K562 (cell line): ENCODE data around the gene RBP3. TPM values are rescaled to one million over a fixed set of nuclear protein-coding genes. Genes with fewer than 3 reads are reported as not detected.

ENCODE experiments used
- ATAC-seq: fragments of 200-7000 bp; cut with Tn5 transposase; 3 replicates; pipeline ENCODE4 v1.9.1; 2020; ENCODE audit warnings: moderate library complexity
- BruUV-seq: library from RNA; stranded (reverse); fragments of 400-500 nt; replicated peaks from 2 replicates; lab custom pipeline; 2021; lab: Mats Ljungman, UMichigan
- CTCF ChIA-PET: fragments of 300-600 bp; formaldehyde crosslinking; extraction: SDS; loops from one replicate; lab custom pipeline; 2021; ENCODE audit warnings: low intra/inter-chr PET ratio; lab: Yijun Ruan, JAX
- POLR2A ChIA-PET: fragments of 300-600, 350-650 bp; sonication (Branson Sonifier 250); formaldehyde crosslinking; extraction: SDS; loops from one replicate; lab custom pipeline; 2021; ENCODE audit warnings: antibody characterized with exemption, inconsistent platforms; lab: Yijun Ruan, JAX
- DNase-seq, 4 experiments: peaks; one replicate each; pipeline versions ENCODE4 v3.0.0 to v3.0.0-alpha.2; 2011 to 2018; ENCODE audit warnings: low spot score in 3 of 4, mixed read lengths in 3 of 4; ENCODE audit errors: extremely low read depth in 1 of 4
- FAIRE-seq: peaks from 2 replicates; lab custom pipeline; 2011; peaks lifted over from hg19 to GRCh38; lab: Jason Lieb, UNC
- H2AFZ ChIP-seq: 2 replicates; pipeline ENCODE4 v1.6.0; 2011; ENCODE audit warnings: low read depth, low read length, control low read depth, inconsistent platforms
- H3K27ac ChIP-seq: fragments of 200-600 bp; 3 replicates; pipeline ENCODE4 v1.8.0; 2011; ENCODE audit warnings: low read depth, mild to moderate bottlenecking, control low read depth, inconsistent platforms, low read length, moderate library complexity, mixed read lengths; ENCODE audit errors: extremely low read depth
- H3K27me3 ChIP-seq, 2 experiments: fragments of 300-600 bp in 1 of 2; 2 replicates in 1 of 2; 3 replicates in 1 of 2; pipeline versions ENCODE4 v1.6.0 to v1.8.0; 2011; ENCODE audit warnings: inconsistent platforms in 2 of 2, low read length in 2 of 2, mild to moderate bottlenecking in 1 of 2, mixed read lengths in 1 of 2, moderate library complexity in 1 of 2; ENCODE audit not compliant: control insufficient read depth in 2 of 2, insufficient read depth in 2 of 2
- H3K36me3 ChIP-seq: fragments of 300-600 bp; 3 replicates; pipeline ENCODE4 v1.8.0; 2011; ENCODE audit warnings: mild to moderate bottlenecking, low read length, inconsistent platforms; ENCODE audit not compliant: control insufficient read depth, insufficient read depth
- H3K4me1 ChIP-seq, 2 experiments: fragments of 200-600 bp in 1 of 2; replicated peaks in 1 of 2; 2 replicates in 1 of 2; 3 replicates in 1 of 2; pipeline versions ENCODE4 v1.5.1 to v1.8.0; 2011; ENCODE audit warnings: inconsistent platforms in 2 of 2, low read length in 2 of 2, mild to moderate bottlenecking in 1 of 2, mixed read lengths in 1 of 2, moderate library complexity in 1 of 2; ENCODE audit not compliant: control insufficient read depth in 2 of 2, insufficient read depth in 2 of 2
- H3K4me2 ChIP-seq: 2 replicates; pipeline ENCODE4 v1.6.1; 2011; ENCODE audit warnings: low read length, control low read depth, inconsistent platforms, mixed read lengths; ENCODE audit not compliant: insufficient read depth
- H3K4me3 ChIP-seq: fragments of 200-600 bp; sonication (generic), shearing (Covaris generic); 2 replicates; pipeline ENCODE4 v1.5.1; 2016; ENCODE audit warnings: control low read depth, inconsistent platforms
- H3K79me2 ChIP-seq: fragments of 200-600 bp; 3 replicates; pipeline ENCODE4 v1.8.0; 2011; ENCODE audit warnings: low read length, inconsistent platforms; ENCODE audit not compliant: control insufficient read depth, insufficient read depth
- H3K9ac ChIP-seq, 2 experiments: 2 replicates each; pipeline versions ENCODE4 v1.6.0 to v1.6.1; 2011; ENCODE audit warnings: low read depth in 2 of 2, low read length in 2 of 2, control low read depth in 1 of 2, inconsistent platforms in 1 of 2, mild to moderate bottlenecking in 1 of 2, mixed read lengths in 1 of 2; ENCODE audit not compliant: insufficient read depth in 1 of 2
- H3K9me1 ChIP-seq: one replicate; pipeline ENCODE4 v1.6.0; 2011; ENCODE audit warnings: inconsistent platforms, mild to moderate bottlenecking, low read length, moderate library complexity; ENCODE audit not compliant: control insufficient read depth, insufficient read depth
- H3K9me3 ChIP-seq: replicated peaks from 2 replicates; pipeline ENCODE4 v1.5.1; 2011; ENCODE audit warnings: low read depth, low read length, inconsistent platforms; ENCODE audit not compliant: control insufficient read depth, insufficient read depth
- H4K20me1 ChIP-seq: replicated peaks from 2 replicates; pipeline ENCODE4 v1.6.1; 2011; ENCODE audit warnings: low read length, inconsistent platforms, mixed read lengths; ENCODE audit not compliant: control insufficient read depth, insufficient read depth
- MAZ ChIP-seq, 2 experiments: fragments of 450-650 bp in 1 of 2; sonication (generic) in 1 of 2; formaldehyde crosslinking; IDR thresholded peaks in 1 of 2; conservative IDR thresholded peaks in 1 of 2; 2 replicates each; pipeline versions ENCODE4 v1.4.0 to v1.5.0; 2020; ENCODE audit warnings: mild to moderate bottlenecking in 1 of 2, missing genetic modification reagents in 1 of 2
- PHB2 ChIP-seq: fragments of 450-650 bp; IDR thresholded peaks from 2 replicates; pipeline ENCODE4 v1.6.1; 2017; ENCODE audit warnings: low read depth
- TOE1 ChIP-seq, 2 experiments: fragments of 450-650 bp in 1 of 2; sonication (generic) in 1 of 2; formaldehyde crosslinking in 1 of 2; IDR thresholded peaks; 2 replicates each; pipeline versions ENCODE4 v1.7.1 to v1.8.0; 2016 to 2022; ENCODE audit warnings: borderline replicate concordance in 2 of 2, mild to moderate bottlenecking in 2 of 2, antibody characterized with exemption in 1 of 2, inconsistent platforms in 1 of 2, low read depth in 1 of 2, missing genetic modification reagents in 1 of 2, moderate library complexity in 1 of 2
- ZNF644 ChIP-seq: fragments of 200-800 bp; sonication (Bioruptor generic); IDR thresholded peaks from 2 replicates; pipeline ENCODE4 v1.6.1; 2016; ENCODE audit warnings: low read depth, missing genetic modification characterization, missing compliant biosample characterization
- WGBS: fragments of 100-300 bp; shearing (Covaris generic); methylation state at CpG from one replicate; pipeline ENCODE4 v1.1.6; 2016; ENCODE audit warnings: low coverage, mixed read lengths; ENCODE audit not compliant: insufficient coverage; ENCODE audit errors: missing lambda C conversion rate; 5-methylcytosine and 5-hydroxymethylcytosine counted together
- in situ Hi-C: fragments of 300-500 bp; cut with MboI; formaldehyde crosslinking; loops from 4 replicates; pipeline ENCODE4 v1.15.0; 2018; ENCODE audit warnings: inconsistent platforms, mixed read lengths
- intact Hi-C: fragments of 100-400 bp; cut with micrococcal nuclease; formaldehyde crosslinking; loops from 2 replicates; pipeline ENCODE4 v1.14.2; 2022
- polyA plus RNA-seq, 8 experiments: library from polyadenylated mRNA; depleted of rRNA in 4 of 8; stranded (reverse) in 5 of 8; unstranded in 3 of 8; fragments of >200 nt; fragmentation: Nextera tagmentation in 2 of 8; fragmentation: Illumina TruSeq in 1 of 8; extraction: Ambion mirVana in 2 of 8; extraction: Trizol in 1 of 8; gene quantifications; 2 replicates each; pipeline versions ENCODE4 v1.2.1 to v1.2.3, GENCODE V29; 2011 to 2014; ENCODE audit warnings: inconsistent platforms in 1 of 8, missing spikeins in 1 of 8
- total RNA-seq, 7 experiments: library from RNA; depleted of rRNA in 6 of 7; stranded (reverse); fragments of >200 nt in 6 of 7; fragmentation: Illumina TruSeq in 2 of 7; extraction: Trizol in 2 of 7; gene quantifications; 2 replicates each; pipeline versions ENCODE4 v1.2.1 to v1.2.3, GENCODE V29; 2011 to 2021; ENCODE audit warnings: low replicate concordance in 1 of 7
- TF ChIP-seq, protein P1 (sequence below), 3 experiments: IDR thresholded peaks in 2 of 3; conservative IDR thresholded peaks in 1 of 3; 2 replicates each; pipeline ENCODE4 v1.5.1; 2011 to 2012; ENCODE audit warnings: low read length in 3 of 3, mild to moderate bottlenecking in 3 of 3, control low read depth in 2 of 3, improper control_type of control experiment in 1 of 3, inconsistent platforms in 1 of 3, low read depth in 1 of 3, mixed read lengths in 1 of 3, moderate library complexity in 1 of 3; ENCODE audit not compliant: insufficient read depth in 2 of 3

RBP3 gene
- total and polyA plus RNA-seq, 9 of the 15 experiments (the other 6 are each of a cell fraction or from before 2014, with no cell fraction given) = not detected

DNA sequence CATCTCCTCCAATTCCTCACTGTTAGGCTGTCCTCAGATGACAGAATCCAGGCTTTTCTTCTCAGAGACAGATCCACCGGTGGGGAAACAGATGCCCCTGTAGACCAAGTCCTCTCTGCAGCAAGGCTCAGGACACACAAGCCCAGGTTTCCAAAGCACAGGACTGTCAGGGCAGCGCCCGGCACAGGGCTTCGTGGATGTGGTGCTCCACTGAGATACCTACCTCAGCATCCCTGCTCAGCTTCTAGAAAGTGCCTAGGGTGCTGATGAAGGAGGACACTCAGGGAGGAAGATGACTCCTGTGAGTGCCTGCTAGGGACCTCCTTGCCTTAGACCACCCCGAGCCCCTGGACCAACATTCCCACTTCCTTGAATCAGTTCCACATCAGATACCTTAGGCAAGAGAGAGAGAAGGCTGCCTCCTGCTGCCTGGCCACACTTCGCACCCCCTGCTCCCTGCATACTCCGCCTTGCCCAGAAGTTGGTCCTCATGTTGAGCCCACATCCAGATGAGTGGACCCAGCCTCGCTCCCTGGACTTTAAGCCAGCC, 8.9 kb upstream of the RBP3 start:
- 56% methylated on average over 8 of the region's 8 CpGs for WGBS
- Histone ChIP-seq H3K27ac (no peak overlapping the region), H4K20me1 (no peaks in the 10 kb centered on the region), H3K9me3 (no peaks in the 10 kb centered on the region), H3K9me1 (no peaks in the 10 kb centered on the region), H3K36me3 (no peaks in the 10 kb centered on the region), H3K4me1 (peaks cover 12 to 26% of the 10 kb centered on the region in 2 experiments), H3K4me2 (no peak overlapping the region)
- in situ Hi-C loops = no loop called here
- no peak for DNase-seq
- CTCF ChIA-PET = interaction anchor here (2.0 to 2.8 kb wide), 2 partner anchors 79 to 292 kb away, joined by 9 to 31 read pairs; no protein-coding TSS in a partner anchor
- POLR2A ChIA-PET = no interaction called here
- FAIRE-seq = no peak
- TF ChIP-seq MAZ (CRISPR knock-in tag; conservative IDR thresholded peaks at IDR 0.05 in 1 of 2, IDR thresholded peaks at IDR 0.05 in 1 of 2) (no peak), ZNF644 (no peak), PHB2 (no peak), TOE1 (IDR thresholded peaks at IDR 0.05; ENCODE audit: borderline replicate concordance) (no peak), TOE1 (CRISPR knock-in tag; IDR thresholded peaks at IDR 0.05; ENCODE audit: borderline replicate concordance, low read depth) (no peak)
- TF ChIP-seq, protein P1, sequence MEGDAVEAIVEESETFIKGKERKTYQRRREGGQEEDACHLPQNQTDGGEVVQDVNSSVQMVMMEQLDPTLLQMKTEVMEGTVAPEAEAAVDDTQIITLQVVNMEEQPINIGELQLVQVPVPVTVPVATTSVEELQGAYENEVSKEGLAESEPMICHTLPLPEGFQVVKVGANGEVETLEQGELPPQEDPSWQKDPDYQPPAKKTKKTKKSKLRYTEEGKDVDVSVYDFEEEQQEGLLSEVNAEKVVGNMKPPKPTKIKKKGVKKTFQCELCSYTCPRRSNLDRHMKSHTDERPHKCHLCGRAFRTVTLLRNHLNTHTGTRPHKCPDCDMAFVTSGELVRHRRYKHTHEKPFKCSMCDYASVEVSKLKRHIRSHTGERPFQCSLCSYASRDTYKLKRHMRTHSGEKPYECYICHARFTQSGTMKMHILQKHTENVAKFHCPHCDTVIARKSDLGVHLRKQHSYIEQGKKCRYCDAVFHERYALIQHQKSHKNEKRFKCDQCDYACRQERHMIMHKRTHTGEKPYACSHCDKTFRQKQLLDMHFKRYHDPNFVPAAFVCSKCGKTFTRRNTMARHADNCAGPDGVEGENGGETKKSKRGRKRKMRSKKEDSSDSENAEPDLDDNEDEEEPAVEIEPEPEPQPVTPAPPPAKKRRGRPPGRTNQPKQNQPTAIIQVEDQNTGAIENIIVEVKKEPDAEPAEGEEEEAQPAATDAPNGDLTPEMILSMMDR (IDR thresholded peaks at IDR 0.05 in 2 of 3, conservative IDR thresholded peaks at IDR 0.05 in 1 of 3; ENCODE audit: insufficient read depth in 2 of 3, low read depth in 1 of 3, low read length in 3 of 3) = peak in 1 of 3 experiments; percentile 18; a peak in 1 of 6 replicates
- TF ChIP-seq, all 486 proteins: peak for 1
- intact Hi-C loops = no loop called here
- no peaks in the 10 kb centered on the region for H3K79me2 ChIP-seq
- no peak for ATAC-seq
- H3K4me3 ChIP-seq = no peak overlapping the region
- BruUV-seq = no TSS peak
- no peak overlapping the region for H2AFZ ChIP-seq
- no peaks in the 10 kb centered on the region; a peak in 1 of 5 replicates for H3K27me3 ChIP-seq
- 0 out of 4 replicates have a peak overlapping the region, but pooled peaks of 1 of the 2 experiments have one; percentile 24 for H3K9ac ChIP-seq
